Fibroblast of the aortic adventitia (primary cell): ENCODE results near the gene B4GALT5. TPM values are rescaled to one million over a fixed set of nuclear protein-coding genes. Genes with fewer than 3 reads are reported as not detected.
A peak's percentile ranks its signal among the peaks of the same experiment; 100 is the strongest.

Experiments used
- DNase-seq: peaks from one replicate; pipeline ENCODE4 v3.0.0-alpha.2; 2010; ENCODE audit warnings: low read depth
- H3K4me3 ChIP-seq: 2 replicates; pipeline ENCODE4 v1.5.1; 2011; ENCODE audit warnings: low read depth, mild to moderate bottlenecking, control low read depth, low read length, moderate library complexity
- total RNA-seq: library from RNA; depleted of rRNA; stranded (reverse); fragments of >200 nt; gene quantifications from 2 replicates; pipeline ENCODE4 v1.2.3, GENCODE V29; 2012; ENCODE audit warnings: low replicate concordance
- TF ChIP-seq, protein P1 (sequence below): IDR thresholded peaks from 2 replicates; pipeline ENCODE4 v1.5.1; 2011; ENCODE audit warnings: mild to moderate bottlenecking, low read length, control low read depth, inconsistent platforms; ENCODE audit not compliant: insufficient read depth

The B4GALT5 gene
- total RNA-seq, 1 donor = 23.4 TPM

DNA sequence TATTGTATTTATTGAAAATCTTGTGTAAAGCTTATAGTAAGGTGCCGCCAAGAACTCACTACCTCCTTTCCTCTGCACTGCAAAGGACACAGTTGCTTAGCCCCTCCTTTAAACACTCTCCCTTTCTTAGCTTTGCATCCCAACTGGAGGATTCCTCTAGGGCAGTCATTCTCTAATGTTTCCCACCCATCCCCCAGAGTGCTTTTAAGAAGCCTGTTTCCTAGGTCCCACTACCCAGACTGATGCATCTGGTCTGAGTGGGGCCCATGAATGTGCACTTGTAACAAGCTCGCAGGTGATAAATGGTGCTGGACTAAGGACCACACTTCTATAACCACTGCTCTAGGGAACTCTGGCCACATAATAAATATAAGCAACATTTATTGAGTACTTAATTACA is 55.2 kb downstream of the B4GALT5 start:
- TF ChIP-seq, protein P1, sequence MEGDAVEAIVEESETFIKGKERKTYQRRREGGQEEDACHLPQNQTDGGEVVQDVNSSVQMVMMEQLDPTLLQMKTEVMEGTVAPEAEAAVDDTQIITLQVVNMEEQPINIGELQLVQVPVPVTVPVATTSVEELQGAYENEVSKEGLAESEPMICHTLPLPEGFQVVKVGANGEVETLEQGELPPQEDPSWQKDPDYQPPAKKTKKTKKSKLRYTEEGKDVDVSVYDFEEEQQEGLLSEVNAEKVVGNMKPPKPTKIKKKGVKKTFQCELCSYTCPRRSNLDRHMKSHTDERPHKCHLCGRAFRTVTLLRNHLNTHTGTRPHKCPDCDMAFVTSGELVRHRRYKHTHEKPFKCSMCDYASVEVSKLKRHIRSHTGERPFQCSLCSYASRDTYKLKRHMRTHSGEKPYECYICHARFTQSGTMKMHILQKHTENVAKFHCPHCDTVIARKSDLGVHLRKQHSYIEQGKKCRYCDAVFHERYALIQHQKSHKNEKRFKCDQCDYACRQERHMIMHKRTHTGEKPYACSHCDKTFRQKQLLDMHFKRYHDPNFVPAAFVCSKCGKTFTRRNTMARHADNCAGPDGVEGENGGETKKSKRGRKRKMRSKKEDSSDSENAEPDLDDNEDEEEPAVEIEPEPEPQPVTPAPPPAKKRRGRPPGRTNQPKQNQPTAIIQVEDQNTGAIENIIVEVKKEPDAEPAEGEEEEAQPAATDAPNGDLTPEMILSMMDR = no peak
- no peak for DNase-seq

DNA sequence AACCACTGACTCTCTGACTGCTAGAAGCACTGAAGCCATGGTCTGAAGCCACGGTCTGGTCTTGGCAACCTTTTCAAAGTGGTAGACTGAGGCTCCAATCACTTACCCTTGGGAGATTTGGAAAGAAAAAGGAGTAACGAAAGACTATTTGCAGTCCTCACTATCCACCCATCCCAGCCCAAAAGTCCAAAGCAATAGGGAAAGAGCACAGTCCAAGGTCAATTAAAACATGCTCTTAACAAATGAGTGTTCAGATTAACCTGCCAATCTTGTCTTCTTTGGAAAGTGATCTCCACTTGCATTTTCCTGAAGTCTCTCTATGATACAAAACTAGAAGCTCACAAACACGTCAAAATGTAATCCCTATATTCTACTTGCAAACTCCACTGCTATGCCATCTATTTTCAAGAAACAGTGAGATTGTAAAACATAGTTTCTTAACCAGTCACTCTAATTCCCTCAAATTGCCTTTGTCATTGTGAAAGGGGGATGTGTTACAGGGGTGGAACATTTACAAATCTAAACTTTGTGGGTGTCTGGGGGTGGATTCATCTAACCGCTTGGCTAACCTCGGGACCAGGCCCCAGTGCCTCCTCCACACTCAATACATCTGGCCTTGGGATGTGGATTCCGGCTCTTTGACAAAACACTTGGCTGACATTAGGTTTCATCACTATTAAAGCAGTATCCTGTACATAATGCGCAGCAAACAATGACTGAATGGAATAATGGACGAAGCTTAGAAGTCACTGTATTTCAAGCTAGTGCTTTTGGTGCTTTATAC is 56.4 kb downstream of the B4GALT5 start:
- TF ChIP-seq, protein P1 = no peak
- H3K4me3 ChIP-seq = no peak overlapping the region
- DNase-seq = peak; percentile 58

More for the DNA sequence above, 55.2 kb downstream of the B4GALT5 start:
- no peak overlapping the region for H3K4me3 ChIP-seq

DNA sequence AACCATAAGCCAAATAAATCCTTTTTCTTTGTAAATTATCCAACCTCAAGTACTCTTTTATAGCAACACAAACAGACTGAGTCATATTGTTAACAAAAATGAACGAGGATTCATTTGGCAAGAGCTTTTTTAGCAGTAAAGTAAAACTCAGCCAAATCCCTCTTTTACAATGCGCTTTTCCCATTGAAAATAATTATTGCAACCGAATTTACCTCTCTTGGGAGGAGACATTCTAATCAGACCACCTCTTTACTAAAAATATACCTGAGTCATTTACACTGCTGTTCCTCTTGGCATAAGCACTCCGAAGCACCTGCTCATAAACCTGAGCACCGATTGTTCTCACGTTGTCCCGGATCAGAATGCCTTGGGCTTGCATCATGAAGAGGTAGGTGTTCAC is 57.4 kb downstream of the B4GALT5 start:
- no peak overlapping the region for H3K4me3 ChIP-seq
- TF ChIP-seq, protein P1 = no peak
- peak; percentile 20 for DNase-seq

DNA sequence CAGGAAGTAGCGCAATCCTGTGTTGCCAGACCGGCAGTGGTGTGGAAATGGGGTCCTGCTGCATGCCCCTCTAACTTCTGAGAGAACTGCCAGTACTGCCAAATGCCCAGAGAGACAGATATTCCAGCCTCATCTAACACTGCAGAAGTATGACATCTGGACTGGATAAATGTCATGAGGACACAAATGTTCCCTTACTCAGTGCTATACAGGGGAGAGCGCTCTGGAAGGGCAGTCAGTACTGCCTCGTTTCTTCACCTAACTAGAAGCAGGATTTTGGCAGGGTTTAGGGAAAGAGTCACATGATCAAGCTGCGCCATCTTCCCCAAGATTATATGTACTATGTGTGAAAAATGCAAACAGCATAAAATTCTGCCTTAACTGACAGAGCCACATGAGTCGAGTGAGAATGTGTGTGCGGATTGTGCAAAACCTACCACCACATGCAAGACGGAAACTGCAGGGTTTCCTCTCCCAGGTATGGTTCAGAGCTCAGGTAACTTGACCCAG is 59.7 kb downstream of the B4GALT5 start:
- H3K4me3 ChIP-seq = no peak overlapping the region
- TF ChIP-seq, protein P1 = no peak
- DNase-seq = no peak

DNA sequence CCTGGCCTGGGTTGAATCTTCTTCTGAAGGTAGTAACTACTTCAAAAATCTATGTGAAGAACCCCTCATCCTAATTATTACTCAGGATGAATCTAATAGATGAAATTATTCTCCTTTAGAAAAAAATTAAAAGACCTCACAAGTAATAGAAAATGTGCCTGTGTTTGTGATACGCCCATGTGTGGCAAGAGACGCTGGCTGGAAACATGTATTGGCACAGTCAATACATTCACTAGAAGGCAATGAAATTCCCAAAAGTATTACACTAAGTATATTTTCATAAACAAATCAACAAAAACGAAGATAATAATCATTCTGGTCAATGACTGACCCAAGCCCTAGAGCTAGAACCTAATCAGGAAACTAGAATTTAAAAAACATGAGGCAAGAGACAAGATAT is 64.0 kb downstream of the B4GALT5 start:
- TF ChIP-seq, protein P1 = no peak

DNA sequence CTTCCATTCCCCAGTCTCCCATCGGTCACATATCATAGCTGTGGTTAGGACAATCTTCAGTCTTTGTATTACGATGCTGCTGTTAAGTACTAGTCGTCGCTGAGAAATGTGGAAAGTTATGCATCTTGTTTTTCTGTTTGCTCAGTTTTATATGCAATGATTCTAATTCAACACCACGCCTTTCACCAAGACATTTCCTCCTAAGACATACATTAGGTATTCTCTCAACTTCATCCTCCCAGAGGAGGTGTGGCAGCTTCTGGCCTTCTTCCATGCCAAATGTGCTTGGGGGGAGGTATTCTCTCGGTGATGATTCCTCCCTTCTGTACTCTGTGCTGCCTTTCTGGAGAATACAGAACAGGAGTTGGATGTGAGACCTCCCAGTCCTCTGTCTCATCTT is 66.1 kb downstream of the B4GALT5 start:
- H3K4me3 ChIP-seq = no peak overlapping the region
- TF ChIP-seq, protein P1 = no peak
- DNase-seq = no peak

More for the DNA sequence above, 64.0 kb downstream of the B4GALT5 start:
- H3K4me3 ChIP-seq = no peak overlapping the region
- DNase-seq = no peak
